H9 (cell line): ENCODE data around the gene FAM170B. TPM values are rescaled to one million over a fixed set of nuclear protein-coding genes. Genes with fewer than 3 reads are reported as not detected.

Source experiments
- DNase-seq: peaks from one replicate; pipeline ENCODE4 v3.0.0-alpha.2; 2017
- H2AFZ ChIP-seq: one replicate; pipeline ENCODE4 v1.6.1; 2013; ENCODE audit warnings: mild to moderate bottlenecking, low read length, control low read depth, moderate library complexity
- H2AK5ac ChIP-seq: 2 replicates; pipeline ENCODE4 v1.6.1; 2013; ENCODE audit warnings: low read length, control low read depth, mixed read lengths; ENCODE audit not compliant: insufficient read length
- H2BK120ac ChIP-seq: one replicate; pipeline ENCODE4 v1.6.1; 2013; ENCODE audit warnings: low read depth, mild to moderate bottlenecking, low read length, control low read depth, inconsistent platforms; ENCODE audit not compliant: poor library complexity, severe bottlenecking
- H2BK12ac ChIP-seq: 2 replicates; pipeline ENCODE4 v1.6.1; 2013; ENCODE audit warnings: low read length, control low read depth, mixed read lengths, low read depth; ENCODE audit not compliant: insufficient read length
- H2BK15ac ChIP-seq: 2 replicates; pipeline ENCODE4 v1.6.1; 2013; ENCODE audit warnings: low read depth, low read length, control low read depth
- H2BK20ac ChIP-seq: one replicate; pipeline ENCODE4 v1.6.1; 2013; ENCODE audit warnings: low read depth, mild to moderate bottlenecking, low read length, control low read depth, inconsistent platforms; ENCODE audit not compliant: poor library complexity, severe bottlenecking
- H2BK5ac ChIP-seq: 2 replicates; pipeline ENCODE4 v1.6.1; 2013; ENCODE audit warnings: low read length, control low read depth, mixed read lengths; ENCODE audit not compliant: insufficient read length
- H3K14ac ChIP-seq: 2 replicates; pipeline ENCODE4 v1.6.1; 2013; ENCODE audit warnings: low read length, control low read depth; ENCODE audit not compliant: insufficient read depth
- H3K18ac ChIP-seq: 2 replicates; pipeline ENCODE4 v1.6.1; 2013; ENCODE audit warnings: low read depth, mild to moderate bottlenecking, mixed read lengths, low read length, control low read depth; ENCODE audit not compliant: insufficient read length
- H3K23ac ChIP-seq: 2 replicates; pipeline ENCODE4 v1.6.1; 2013; ENCODE audit warnings: low read length, control low read depth, mixed read lengths, low read depth; ENCODE audit not compliant: insufficient read length
- H3K23me2 ChIP-seq: 2 replicates; pipeline ENCODE4 v1.6.1; 2013; ENCODE audit warnings: low read depth, mild to moderate bottlenecking, mixed read lengths, low read length, control low read depth; ENCODE audit not compliant: insufficient read length, poor library complexity, severe bottlenecking
- H3K27ac ChIP-seq: 2 replicates; pipeline ENCODE4 v1.5.1; 2013; ENCODE audit warnings: low read length, control low read depth, mixed read lengths, low read depth; ENCODE audit not compliant: insufficient read length
- H3K27me3 ChIP-seq: 2 replicates; pipeline ENCODE4 v1.6.1; 2013; ENCODE audit warnings: low read length, control low read depth, inconsistent platforms; ENCODE audit not compliant: insufficient read depth
- H3K4ac ChIP-seq: 2 replicates; pipeline ENCODE4 v1.6.1; 2013; ENCODE audit warnings: low read depth, mild to moderate bottlenecking, control low read depth, inconsistent platforms, low read length, moderate library complexity
- H3K4me1 ChIP-seq: 2 replicates; pipeline ENCODE4 v1.6.1; 2013; ENCODE audit warnings: low read length, control low read depth, inconsistent platforms; ENCODE audit not compliant: insufficient read depth
- H3K4me2 ChIP-seq: 2 replicates; pipeline ENCODE4 v1.6.1; 2013; ENCODE audit warnings: low read length, control low read depth, mixed read lengths; ENCODE audit not compliant: insufficient read length, insufficient read depth
- H3K56ac ChIP-seq: 2 replicates; pipeline ENCODE4 v1.6.1; 2013; ENCODE audit warnings: low read depth, mild to moderate bottlenecking, mixed read lengths, low read length, control low read depth; ENCODE audit not compliant: insufficient read length
- H3K79me1 ChIP-seq: 2 replicates; pipeline ENCODE4 v1.6.1; 2013; ENCODE audit warnings: low read depth, mild to moderate bottlenecking, moderate library complexity, low read length, control low read depth, inconsistent platforms; ENCODE audit not compliant: insufficient read depth, poor library complexity, severe bottlenecking
- H3K79me2 ChIP-seq: 2 replicates; pipeline ENCODE4 v1.6.1; 2013; ENCODE audit warnings: low read length, control low read depth, inconsistent platforms; ENCODE audit not compliant: insufficient read depth
- H3K9ac ChIP-seq: 2 replicates; pipeline ENCODE4 v1.6.1; 2013; ENCODE audit warnings: low read length, control low read depth, mixed read lengths; ENCODE audit not compliant: insufficient read length; ENCODE audit errors: extremely low read depth
- H3K9me3 ChIP-seq: one replicate; pipeline ENCODE4 v1.6.1; 2013; ENCODE audit warnings: low read depth, low read length, inconsistent platforms; ENCODE audit not compliant: control insufficient read depth
- H3T11ph ChIP-seq: one replicate; pipeline ENCODE4 v1.6.1; 2013; ENCODE audit warnings: mild to moderate bottlenecking, low read length, control low read depth, inconsistent platforms
- H4K20me1 ChIP-seq: one replicate; pipeline ENCODE4 v1.6.1; 2013; ENCODE audit not compliant: control insufficient read depth, insufficient read length, insufficient read depth
- H4K5ac ChIP-seq: 2 replicates; pipeline ENCODE4 v1.6.1; 2013; ENCODE audit warnings: low read depth, mild to moderate bottlenecking, mixed read lengths, low read length, control low read depth; ENCODE audit not compliant: insufficient read length
- H4K8ac ChIP-seq: replicated peaks from 2 replicates; pipeline ENCODE4 v1.6.1; 2013; ENCODE audit warnings: low read length, control low read depth, mixed read lengths, low read depth; ENCODE audit not compliant: insufficient read length
- H4K91ac ChIP-seq: 2 replicates; pipeline ENCODE4 v1.6.1; 2013; ENCODE audit warnings: low read depth, mild to moderate bottlenecking, moderate library complexity, mixed read lengths, low read length, control low read depth; ENCODE audit not compliant: insufficient read length
- H3K27ac Mint-ChIP-seq, 3 experiments: 2 replicates in 2 of 3; 3 replicates in 1 of 3; pipeline ENCODE4 v1.8.0; 2020 to 2021; ENCODE audit warnings: mixed read lengths in 3 of 3, mild to moderate bottlenecking in 1 of 3, moderate library complexity in 1 of 3
- H3K27me3 Mint-ChIP-seq: 2 replicates; pipeline ENCODE4 v1.8.0; 2021; ENCODE audit warnings: low read depth, mild to moderate bottlenecking, moderate library complexity, mixed read lengths
- H3K36me3 Mint-ChIP-seq, 3 experiments: 2 replicates in 2 of 3; 3 replicates in 1 of 3; pipeline ENCODE4 v1.8.0; 2020 to 2021; ENCODE audit warnings: low read depth in 3 of 3, mixed read lengths in 3 of 3; ENCODE audit not compliant: insufficient read depth in 1 of 3
- H3K4me1 Mint-ChIP-seq, 2 experiments: 2 replicates each; pipeline ENCODE4 v1.8.0; 2020; ENCODE audit warnings: mixed read lengths in 2 of 2
- H3K4me3 Mint-ChIP-seq, 2 experiments: 2 replicates in 1 of 2; 3 replicates in 1 of 2; pipeline ENCODE4 v1.8.0; 2020 to 2021; ENCODE audit warnings: mild to moderate bottlenecking in 2 of 2, mixed read lengths in 2 of 2, moderate library complexity in 1 of 2
- H3K9me3 Mint-ChIP-seq, 2 experiments: 2 replicates in 1 of 2; 3 replicates in 1 of 2; pipeline ENCODE4 v1.8.0; 2020; ENCODE audit warnings: mild to moderate bottlenecking in 2 of 2, mixed read lengths in 2 of 2, moderate library complexity in 1 of 2
- WGBS: extraction: QIAGEN DNeasy Blood & Tissue Kit; methylation state at CpG from one replicate; pipeline ENCODE4 v1.1.7; 2013; ENCODE audit warnings: missing lambda C conversion rate, low lambda C conversion rate, mixed read lengths; ENCODE audit not compliant: insufficient read length; ENCODE audit errors: extremely low coverage; 5-methylcytosine and 5-hydroxymethylcytosine counted together
- total RNA-seq: library from RNA; stranded (reverse); gene quantifications from 2 replicates; pipeline ENCODE4 v1.2.1, GENCODE V29; 2021
- TF ChIP-seq, protein P1 (sequence below): fragments of 200-600 bp; sonication (generic); conservative IDR thresholded peaks from 3 replicates; pipeline ENCODE4 v1.8.0; 2021; ENCODE audit warnings: antibody characterized with exemption, mild to moderate bottlenecking

Gene FAM170B
- total RNA-seq, 1 experiment from 2014 or later, result not detected

DNA sequence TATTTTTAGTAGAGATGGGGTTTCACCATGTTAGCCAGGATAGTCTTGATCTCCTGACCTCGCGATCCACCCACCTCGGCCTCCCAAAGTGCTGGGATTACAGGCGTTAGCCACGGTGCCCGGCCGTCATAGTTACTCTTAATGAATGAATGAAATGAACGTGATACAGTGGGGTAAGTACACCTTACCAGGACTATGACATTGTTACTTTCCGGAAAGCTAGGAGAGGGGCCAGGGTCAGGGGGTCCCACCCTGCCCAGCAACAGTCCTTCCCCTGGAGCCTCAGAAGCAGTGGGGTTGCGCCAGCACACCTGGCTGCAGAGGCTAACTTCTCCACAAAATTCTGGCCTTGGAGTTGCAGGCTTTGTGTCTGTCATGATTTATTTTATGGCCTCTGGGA lies 39.9 kb downstream of the FAM170B start:
- Mint-ChIP-seq H3K27me3 (peaks cover 35% of the 10 kb centered on the region), H3K4me1 (peaks cover 20 to 21% of the 10 kb centered on the region in 2 experiments), H3K9me3 (no peaks in the 10 kb centered on the region), H3K27ac (no peak overlapping the region), H3K4me3 (no peak overlapping the region), H3K36me3 (no peaks in the 10 kb centered on the region)
- Histone ChIP-seq H4K8ac (no peak overlapping the region), H4K91ac (no peak overlapping the region), H4K5ac (no peak overlapping the region), H3K9me3 (no peaks in the 10 kb centered on the region), H3K27me3 (no peaks in the 10 kb centered on the region), H3K9ac (no peak overlapping the region), H3T11ph (no peak overlapping the region), H3K23ac (no peak overlapping the region), H2AFZ (no peak overlapping the region), H2BK5ac (no peak overlapping the region), H2BK15ac (no peak overlapping the region), H3K27ac (no peak overlapping the region), H3K56ac (no peak overlapping the region), H3K14ac (no peak overlapping the region), H3K4me1 (no peaks in the 10 kb centered on the region; the same call in 1 of the 2 replicates), H3K23me2 (no peaks in the 10 kb centered on the region), H2BK120ac (no peak overlapping the region), H2BK20ac (no peak overlapping the region), H3K79me1 (no peaks in the 10 kb centered on the region), H3K18ac (no peak overlapping the region), H3K4ac (no peak overlapping the region), H2BK12ac (no peak overlapping the region), H2AK5ac (no peak overlapping the region), H4K20me1 (no peaks in the 10 kb centered on the region), H3K4me2 (no peak overlapping the region), H3K79me2 (no peaks in the 10 kb centered on the region)
- TF ChIP-seq, protein P1, sequence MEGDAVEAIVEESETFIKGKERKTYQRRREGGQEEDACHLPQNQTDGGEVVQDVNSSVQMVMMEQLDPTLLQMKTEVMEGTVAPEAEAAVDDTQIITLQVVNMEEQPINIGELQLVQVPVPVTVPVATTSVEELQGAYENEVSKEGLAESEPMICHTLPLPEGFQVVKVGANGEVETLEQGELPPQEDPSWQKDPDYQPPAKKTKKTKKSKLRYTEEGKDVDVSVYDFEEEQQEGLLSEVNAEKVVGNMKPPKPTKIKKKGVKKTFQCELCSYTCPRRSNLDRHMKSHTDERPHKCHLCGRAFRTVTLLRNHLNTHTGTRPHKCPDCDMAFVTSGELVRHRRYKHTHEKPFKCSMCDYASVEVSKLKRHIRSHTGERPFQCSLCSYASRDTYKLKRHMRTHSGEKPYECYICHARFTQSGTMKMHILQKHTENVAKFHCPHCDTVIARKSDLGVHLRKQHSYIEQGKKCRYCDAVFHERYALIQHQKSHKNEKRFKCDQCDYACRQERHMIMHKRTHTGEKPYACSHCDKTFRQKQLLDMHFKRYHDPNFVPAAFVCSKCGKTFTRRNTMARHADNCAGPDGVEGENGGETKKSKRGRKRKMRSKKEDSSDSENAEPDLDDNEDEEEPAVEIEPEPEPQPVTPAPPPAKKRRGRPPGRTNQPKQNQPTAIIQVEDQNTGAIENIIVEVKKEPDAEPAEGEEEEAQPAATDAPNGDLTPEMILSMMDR, result no peak
- DNase-seq, result no peak
- WGBS, result no CpG with 5 or more reads among the region's 10 CpGs
